ENCODE measurements around the gene DGUOK. TPM values are rescaled to one million over a fixed set of nuclear protein-coding genes. Genes with fewer than 3 reads are reported as not detected.
A peak's percentile ranks its signal among the peaks of the same experiment; 100 is the strongest.

The DGUOK gene
- total RNA-seq, 1 donor from 2014 or later, result 18.1 TPM

- ATAC-seq (peak; percentile 79), DNase-seq (peak; percentile 65)
- intact Hi-C loops (cut with micrococcal nuclease), result no loop called here
Measured at GRCh38 chr2:73987109-73987947, 60.6 kb downstream of the DGUOK start.

GRCh38 chr2:73987948-73988700 lies 61.4 kb downstream of the DGUOK start:
- ATAC-seq (no peak), DNase-seq (no peak)
- intact Hi-C loops (cut with micrococcal nuclease), result no loop called here

GRCh38 chr2:73989972-73990371 lies 63.3 kb downstream of the DGUOK start:
- DNase-seq, result no peak
- intact Hi-C loops (cut with micrococcal nuclease), result no loop called here

GRCh38 chr2:73990531-73990930 lies 63.9 kb downstream of the DGUOK start:
- ATAC-seq (no peak), DNase-seq (no peak)
- intact Hi-C loops (cut with micrococcal nuclease), result no loop called here

More at GRCh38 chr2:73989972-73990371, 63.3 kb downstream of the DGUOK start:
- no peak for ATAC-seq

GRCh38 chr2:73992036-73992435 lies 65.4 kb downstream of the DGUOK start:
- DNase-seq, result no peak
- intact Hi-C loops (cut with micrococcal nuclease), result no loop called here
- no peak for ATAC-seq

- ATAC-seq (no peak), DNase-seq (no peak)
- intact Hi-C loops (cut with micrococcal nuclease), result no loop called here
Measured at GRCh38 chr2:73993376-73993775, 66.7 kb downstream of the DGUOK start.

GRCh38 chr2:73993778-73994177 lies 67.1 kb downstream of the DGUOK start:
- intact Hi-C loops (cut with micrococcal nuclease), result no loop called here
- no peak for DNase-seq
- no peak for ATAC-seq

DNA sequence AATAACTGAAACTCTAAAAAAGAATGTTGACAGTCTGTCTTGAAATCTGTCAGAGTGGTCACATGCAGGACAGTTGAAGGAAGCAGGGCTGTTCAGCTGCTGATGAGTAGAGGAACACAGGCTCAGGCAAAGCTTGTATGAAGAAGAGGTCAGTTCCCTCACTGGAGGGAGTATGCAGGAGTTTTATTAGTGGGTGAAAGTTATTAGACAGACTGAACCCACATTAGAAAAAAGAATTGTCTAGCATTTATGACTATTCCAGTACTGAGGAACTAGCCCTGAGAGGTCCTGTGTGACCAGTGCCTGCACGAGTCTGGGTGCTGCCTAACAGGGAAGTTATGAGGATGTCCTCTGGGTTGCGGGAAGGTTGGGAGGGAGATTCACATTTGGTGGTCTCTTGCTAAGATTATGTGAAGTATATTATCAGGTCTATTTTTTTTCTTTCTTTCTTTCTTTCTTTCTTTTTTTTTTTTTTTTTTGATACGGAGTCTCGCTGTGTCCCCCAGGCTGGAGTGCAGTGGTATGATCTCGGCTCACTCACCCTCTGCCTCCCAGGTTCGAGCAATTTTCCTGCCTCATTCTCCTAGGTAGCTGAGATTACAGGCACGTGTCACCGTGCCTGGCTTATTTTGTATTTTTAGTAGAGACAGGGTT lies 67.6 kb downstream of the DGUOK start:
- intact Hi-C loops (cut with micrococcal nuclease), result no loop called here
- no peak for ATAC-seq
- no peak for DNase-seq

DNA sequence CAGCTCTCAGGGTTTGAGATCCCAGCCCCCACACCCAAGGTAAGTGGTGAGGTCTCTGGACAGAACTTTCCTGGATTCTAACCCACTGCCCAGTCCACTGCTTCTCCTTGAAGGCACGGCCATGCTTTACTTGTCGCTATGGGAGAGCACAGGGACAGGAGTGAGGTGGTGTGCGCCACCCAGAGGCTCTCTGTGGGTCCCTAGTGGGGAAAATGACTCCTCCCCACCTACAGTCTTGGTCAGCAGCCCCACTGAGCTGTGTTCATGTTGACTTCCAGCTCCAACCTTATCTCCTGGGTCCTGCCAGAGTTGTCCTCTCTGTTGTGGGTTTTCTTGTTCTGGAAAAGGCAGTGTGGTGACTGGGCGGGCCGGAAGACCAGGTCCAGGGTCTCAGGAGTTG lies 69.1 kb downstream of the DGUOK start:
- DNase-seq (no peak), ATAC-seq (no peak)
- intact Hi-C loops (cut with micrococcal nuclease), result no loop called here

GRCh38 chr2:73997813-73998212 lies 71.1 kb downstream of the DGUOK start:
- DNase-seq, result no peak
- intact Hi-C loops (cut with micrococcal nuclease), result no loop called here

GRCh38 chr2:73998451-73998850 lies 71.8 kb downstream of the DGUOK start:
- DNase-seq (no peak), ATAC-seq (no peak)
- intact Hi-C loops (cut with micrococcal nuclease), result no loop called here

More at GRCh38 chr2:73997813-73998212, 71.1 kb downstream of the DGUOK start:
- ATAC-seq, result no peak

GRCh38 chr2:73998933-73999332 lies 72.3 kb downstream of the DGUOK start:
- no peak for ATAC-seq
- intact Hi-C loops (cut with micrococcal nuclease), result no loop called here
- DNase-seq, result no peak

- ATAC-seq, result no peak
- intact Hi-C loops (cut with micrococcal nuclease), result no loop called here
Measured at GRCh38 chr2:73999881-74000597, 73.4 kb downstream of the DGUOK start.

GRCh38 chr2:74000666-74001065 lies 74.0 kb downstream of the DGUOK start:
- intact Hi-C loops (cut with micrococcal nuclease), result no loop called here
- DNase-seq, result peak; percentile 45

More at GRCh38 chr2:73999881-74000597, 73.4 kb downstream of the DGUOK start:
- DNase-seq, result no peak

GRCh38 chr2:74001121-74001520 lies 74.4 kb downstream of the DGUOK start:
- no peak for DNase-seq
- intact Hi-C loops (cut with micrococcal nuclease), result no loop called here
- ATAC-seq, result no peak

More at GRCh38 chr2:74000666-74001065, 74.0 kb downstream of the DGUOK start:
- ATAC-seq, result no peak

DNA sequence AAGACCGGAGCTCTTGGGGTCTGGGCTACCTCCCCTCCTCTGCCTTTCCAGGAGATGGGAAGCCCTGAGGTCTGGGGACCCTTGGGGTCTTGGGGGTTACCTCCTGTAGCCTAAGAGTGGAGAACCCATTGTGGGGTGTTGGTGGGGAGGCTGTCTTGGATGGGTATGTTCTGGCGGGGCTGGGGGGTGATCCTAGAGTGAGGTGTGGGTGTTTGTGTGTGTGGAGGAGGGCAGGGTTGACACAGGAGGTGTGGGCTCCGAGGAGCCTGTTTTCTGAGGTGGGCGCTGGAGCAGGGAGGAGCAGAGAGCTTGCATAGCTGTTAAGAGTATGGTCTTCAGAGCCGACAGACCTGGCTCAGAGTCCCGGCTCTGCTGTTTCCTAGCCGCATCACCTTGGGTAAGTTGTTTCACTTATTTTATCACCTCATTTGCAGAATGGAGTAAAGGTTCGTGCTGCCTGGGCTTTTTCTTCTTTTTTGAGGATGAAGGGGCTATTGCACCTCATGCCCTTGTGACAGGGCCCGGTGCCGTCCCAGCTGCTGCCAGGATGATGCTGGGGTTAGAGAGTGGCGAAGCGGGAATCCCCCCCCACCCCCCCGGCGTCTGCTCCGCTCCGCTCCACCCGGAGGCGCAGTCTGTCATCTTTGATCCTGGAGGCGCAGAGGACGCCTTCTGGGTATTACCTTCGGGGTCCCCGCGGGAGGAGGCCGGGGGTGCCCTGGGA lies 75.3 kb downstream of the DGUOK start:
- intact Hi-C loops (cut with micrococcal nuclease), result no loop called here
- ATAC-seq, result no peak
- DNase-seq, result no peak

DNA sequence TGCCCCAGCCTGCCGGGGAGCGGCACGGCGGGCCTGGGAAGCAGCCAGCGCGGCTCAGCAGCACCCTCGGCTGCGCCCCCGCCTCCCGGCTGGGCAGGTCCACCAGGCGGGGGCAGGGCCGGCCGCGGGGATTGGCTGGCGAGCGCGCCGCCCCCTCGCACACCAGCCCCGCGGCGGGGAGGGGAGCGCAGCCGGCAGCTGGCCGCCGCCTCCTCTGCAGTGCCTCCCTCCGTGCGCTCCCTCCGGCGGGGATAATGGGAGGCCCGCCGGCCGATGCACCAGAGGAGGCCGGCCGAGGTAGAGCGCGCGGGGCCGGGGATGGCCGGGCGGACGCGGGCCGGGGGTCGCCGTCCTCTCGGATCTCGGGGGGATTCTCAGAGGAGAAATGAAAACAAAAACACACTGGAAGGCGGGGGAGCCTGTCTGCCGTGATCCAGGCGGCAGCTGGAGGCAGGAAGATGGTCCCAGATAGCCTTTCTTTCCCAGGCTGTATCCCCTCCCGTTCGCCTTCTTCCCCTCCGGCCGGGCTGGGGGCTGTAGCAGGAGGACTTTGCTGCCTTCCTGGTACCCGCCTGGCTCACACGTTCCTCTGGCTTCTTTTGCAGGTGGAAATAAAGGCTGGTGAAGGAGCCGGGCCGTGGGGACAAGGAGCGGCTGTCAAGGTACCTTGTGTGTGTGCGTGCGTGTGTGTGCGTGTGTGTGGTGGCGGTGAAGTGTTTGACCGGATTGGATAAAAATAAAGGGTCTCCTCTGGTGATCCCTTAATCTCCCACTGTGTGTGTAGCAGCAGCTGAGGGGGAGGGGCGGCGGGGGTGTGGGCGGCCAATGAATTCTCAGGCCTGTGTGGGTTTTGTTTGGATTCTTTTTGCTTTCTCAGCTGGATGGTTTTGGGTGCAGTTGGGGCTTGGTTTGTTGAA lies 76.1 kb downstream of the DGUOK start:
- DNase-seq, result peak; percentile 94
- intact Hi-C loops (cut with micrococcal nuclease), result no loop called here
- ATAC-seq, result peak; percentile 99

Measured in left ventricle myocardium superior (tissue), 1 donor.